Ramos (cell line): ENCODE measurements around the gene CACNG5.

Experiments used
- in situ Hi-C: fragments of 300-500 bp; cut with MboI; formaldehyde crosslinking; loops from one replicate; pipeline ENCODE4 v1.14.3; 2022; ENCODE audit warnings: low sequenced_read_pairs; ENCODE audit not compliant: unreplicated experiment

The CACNG5 gene

DNA sequence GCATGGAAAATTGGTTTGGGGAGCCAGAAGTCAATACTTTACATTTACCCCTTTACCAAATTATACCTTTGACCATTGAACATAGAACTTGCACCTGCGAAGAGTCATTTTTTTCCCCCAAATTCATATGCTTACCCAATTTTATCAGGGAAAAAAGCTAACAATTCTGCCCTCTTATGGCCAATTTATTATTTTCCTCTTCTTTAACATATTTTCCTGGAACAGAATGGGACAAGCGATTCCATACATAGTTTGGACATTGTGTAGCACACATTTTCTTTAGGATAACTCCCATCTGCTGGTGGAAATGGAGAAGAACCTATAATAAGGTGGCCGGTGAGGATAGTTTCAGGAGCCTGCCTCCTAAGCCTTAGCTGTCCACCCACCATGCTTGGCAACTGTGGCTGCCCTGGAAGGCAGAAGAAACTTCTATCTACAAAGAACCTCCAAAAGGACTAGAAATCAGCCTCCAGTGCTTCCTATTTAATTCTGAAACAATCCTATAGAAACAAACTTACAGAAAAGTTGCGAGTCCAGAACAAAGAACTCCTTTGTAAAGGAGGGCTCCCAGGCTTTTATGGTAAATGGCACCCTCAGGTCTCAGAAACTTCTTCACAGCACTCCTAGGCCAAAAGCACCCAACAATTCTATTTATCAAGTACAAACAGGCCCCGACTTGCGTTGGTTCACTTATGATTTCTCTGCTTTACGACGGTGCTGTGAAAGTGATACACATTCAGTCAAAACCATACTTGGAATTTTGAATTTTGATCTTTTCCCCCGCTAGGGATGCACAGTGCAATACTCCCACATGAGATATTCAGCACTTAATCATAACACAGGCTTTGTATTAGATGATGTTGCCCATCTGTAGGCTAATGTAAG, 65.5 kb downstream of the CACNG5 start:
- in situ Hi-C loops, result loop anchor here (10.0 kb wide), 1 partner anchor 646 kb away; no protein-coding TSS in a partner anchor

DNA sequence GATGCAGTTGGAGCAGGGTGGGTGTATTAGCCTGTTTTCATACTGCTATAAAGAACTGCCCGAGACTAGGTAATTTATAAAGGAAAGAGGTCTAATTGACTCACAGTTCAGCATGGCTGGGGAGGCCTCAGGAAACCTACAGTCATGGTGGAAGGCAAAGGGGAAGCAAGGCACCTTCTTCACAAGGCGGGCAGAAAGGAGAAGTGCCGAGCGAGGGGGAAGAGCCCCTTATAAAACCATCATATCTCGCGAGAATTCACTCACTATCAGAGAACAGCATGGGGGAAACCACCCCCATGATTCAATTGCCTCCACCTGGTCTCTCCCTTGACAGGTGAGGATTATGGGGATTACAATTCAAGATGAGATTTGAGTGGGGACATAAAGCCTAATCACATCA, 68.4 kb downstream of the CACNG5 start:
- in situ Hi-C loops, result loop anchor here (10.0 kb wide), 1 partner anchor 648 kb away; no protein-coding TSS in a partner anchor

DNA sequence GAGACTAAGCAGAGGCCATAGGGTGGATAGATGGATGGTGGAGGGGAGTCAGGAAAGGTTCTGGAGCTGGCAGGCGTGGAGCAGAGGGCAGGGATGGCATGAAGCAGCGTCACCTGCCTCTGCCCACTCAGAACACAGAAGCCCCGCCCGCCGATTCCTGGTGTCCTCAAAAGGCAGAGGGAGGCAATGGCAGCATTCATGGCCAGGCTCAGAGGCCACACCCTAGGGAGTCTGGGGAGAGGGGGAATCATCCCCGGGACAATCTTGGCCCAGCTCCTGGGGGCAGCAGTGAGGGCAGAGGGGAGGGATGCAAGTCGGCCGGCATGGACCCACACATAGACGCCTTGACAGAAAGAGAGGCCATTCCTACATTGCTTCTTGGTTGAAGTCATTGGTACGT, 68.9 kb downstream of the CACNG5 start:
- in situ Hi-C loops, result loop anchor here (10.0 kb wide), 1 partner anchor 649 kb away; no protein-coding TSS in a partner anchor

- in situ Hi-C loops, result loop anchor here (5.0 to 10.0 kb wide), 2 partner anchors 188 to 650 kb away; no protein-coding TSS in a partner anchor
These were observed 70.1 kb downstream of the CACNG5 start for GRCh38 chr17:66904760-66905624.

- in situ Hi-C loops, result loop anchor here (5.0 to 10.0 kb wide), 2 partner anchors 189 to 652 kb away; no protein-coding TSS in a partner anchor
These were observed 71.7 kb downstream of the CACNG5 start for GRCh38 chr17:66906321-66907278.

DNA sequence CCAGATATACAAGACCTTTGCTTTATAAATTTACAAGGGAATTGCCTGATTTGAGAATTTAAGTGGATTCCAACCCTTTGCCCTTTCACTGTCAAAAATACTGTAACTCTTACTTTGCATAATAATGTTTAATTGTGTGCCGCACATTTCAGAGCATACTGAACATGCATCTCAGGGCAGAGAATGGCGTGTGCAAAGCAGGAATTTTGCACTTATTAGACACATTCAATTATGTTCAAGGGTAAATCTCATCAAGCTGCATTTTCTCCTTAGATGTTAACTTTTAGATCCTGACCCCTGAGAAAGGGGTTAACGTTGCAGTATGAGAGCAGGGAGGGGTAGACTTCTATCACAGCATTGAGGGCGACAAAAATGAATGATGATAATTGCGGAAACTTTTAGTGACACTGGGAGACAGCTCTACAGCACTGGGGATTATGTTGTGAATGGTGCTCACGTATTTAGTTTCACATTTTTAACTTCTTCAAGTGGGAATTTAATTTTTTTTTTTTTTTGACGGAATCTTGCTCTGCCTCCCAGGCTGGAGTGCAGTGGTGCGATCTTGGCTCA, 75.0 kb downstream of the CACNG5 start:
- in situ Hi-C loops, result loop anchor here (5.0 to 10.0 kb wide), 2 partner anchors 193 to 655 kb away; no protein-coding TSS in a partner anchor

GRCh38 chr17:66910651-66911285, 75.9 kb downstream of the CACNG5 start:
- in situ Hi-C loops, result no loop called here

GRCh38 chr17:66915204-66915611, 80.3 kb downstream of the CACNG5 start:
- in situ Hi-C loops, result no loop called here

DNA sequence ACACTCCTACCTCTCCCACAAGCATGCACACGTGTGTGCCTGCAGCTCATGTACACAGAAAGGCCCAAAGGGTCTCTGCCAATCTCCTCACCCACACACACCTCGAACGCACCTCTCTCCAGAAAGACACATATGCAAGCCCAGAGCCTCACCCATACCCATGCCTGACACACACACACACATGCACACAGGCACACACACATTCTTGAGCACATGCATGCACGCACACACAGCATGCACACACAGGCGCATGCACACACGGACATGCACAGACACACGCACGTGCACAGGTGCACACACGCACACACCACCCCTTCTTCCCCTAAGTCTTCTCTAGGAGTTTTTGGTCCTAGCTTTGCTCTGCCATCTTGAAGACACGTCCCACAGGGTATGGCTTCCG, 80.9 kb downstream of the CACNG5 start:
- in situ Hi-C loops, result no loop called here

DNA sequence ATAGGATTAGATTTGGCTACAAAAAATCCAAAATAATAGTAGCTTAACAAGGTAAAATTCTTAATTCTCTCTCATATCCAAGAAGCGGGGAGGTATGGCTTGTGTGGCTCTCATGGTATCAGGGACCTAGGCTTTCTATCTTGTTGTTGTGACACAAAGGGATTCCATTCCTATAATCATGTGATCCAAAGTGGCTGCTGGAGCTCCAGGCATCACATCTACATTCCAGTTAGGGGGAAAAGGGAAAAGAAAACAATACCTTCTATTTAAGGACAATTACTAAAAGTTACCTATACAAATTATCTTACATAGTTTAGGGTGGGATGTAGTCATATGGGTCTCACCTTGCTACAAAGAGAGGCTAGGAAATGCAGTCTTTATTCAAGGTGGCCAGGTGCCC, 82.0 kb downstream of the CACNG5 start:
- in situ Hi-C loops, result no loop called here

GRCh38 chr17:66918896-66919295, 84.0 kb downstream of the CACNG5 start:
- in situ Hi-C loops, result no loop called here

GRCh38 chr17:66920435-66920834, 85.5 kb downstream of the CACNG5 start:
- in situ Hi-C loops, result no loop called here

GRCh38 chr17:66920950-66921349, 86.0 kb downstream of the CACNG5 start:
- in situ Hi-C loops, result no loop called here

DNA sequence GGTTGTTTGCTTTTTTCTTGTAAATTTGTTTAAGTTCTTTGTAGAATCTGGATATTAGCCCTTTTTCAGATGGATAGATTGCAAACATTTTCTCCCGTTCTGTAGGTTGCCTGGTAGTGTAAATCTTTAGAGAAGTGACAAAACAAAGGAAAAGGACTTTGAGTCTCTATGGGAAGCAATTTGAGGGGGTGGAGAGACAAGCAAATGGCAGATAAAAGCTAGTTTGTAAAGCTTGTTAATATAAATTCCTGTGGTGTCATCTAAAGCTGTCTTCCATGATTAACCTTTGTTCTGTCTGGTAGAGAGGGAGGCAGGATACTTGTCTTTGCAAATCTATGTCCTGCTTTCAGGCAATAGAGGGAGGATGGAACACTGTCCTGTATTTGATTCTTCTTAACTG, 89.0 kb downstream of the CACNG5 start:
- in situ Hi-C loops, result no loop called here

DNA sequence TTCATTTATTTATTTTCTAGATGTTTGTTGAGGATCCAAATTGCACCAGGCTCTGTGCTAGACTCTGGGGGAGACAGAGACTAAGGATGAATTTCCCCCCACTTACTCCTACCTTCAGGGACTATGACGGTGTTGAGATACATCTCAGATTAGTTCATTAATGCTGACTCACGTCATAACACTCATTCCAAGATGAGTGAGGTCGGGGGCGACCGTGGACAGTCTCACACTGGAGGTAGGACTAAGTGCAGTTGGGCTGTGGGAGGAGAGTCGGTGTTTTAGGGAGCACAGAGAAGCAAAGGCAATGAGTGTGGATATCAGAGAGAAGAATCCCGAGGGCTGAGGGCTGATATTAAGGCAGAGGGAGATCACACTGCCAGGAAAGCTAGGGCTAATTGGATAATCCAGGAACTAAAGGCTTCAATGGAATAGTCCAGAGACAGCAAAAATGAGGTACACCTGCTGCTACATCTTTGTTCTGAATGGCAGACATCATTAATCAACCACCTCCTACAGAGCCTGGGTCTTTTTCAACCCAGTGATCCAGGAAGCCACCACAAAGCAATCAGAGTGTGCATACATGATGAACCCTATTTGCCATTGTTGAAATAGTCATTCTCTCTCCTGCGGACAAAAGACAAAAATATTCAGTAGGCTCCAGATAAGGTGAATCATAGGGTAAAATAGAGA, 91.0 kb downstream of the CACNG5 start:
- in situ Hi-C loops, result no loop called here

DNA sequence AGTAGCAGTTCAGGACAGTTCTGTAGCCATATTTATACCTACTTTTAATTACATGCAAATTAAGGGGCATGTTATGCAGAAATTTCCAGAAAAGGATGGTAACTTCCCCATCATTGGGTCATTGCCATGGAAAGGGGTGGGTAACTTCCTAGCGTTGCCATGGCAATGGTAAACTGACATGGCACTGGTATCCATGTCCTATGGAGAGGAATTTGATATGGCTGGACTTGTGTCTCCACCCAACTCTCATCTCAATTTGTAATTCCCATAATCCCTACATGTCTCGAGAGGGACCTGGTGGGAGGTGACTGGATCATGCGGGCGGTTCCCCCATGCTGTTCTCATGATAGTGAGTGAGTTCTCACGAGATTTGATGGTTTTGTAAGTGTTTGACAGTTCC, 94.0 kb downstream of the CACNG5 start:
- in situ Hi-C loops, result no loop called here

DNA sequence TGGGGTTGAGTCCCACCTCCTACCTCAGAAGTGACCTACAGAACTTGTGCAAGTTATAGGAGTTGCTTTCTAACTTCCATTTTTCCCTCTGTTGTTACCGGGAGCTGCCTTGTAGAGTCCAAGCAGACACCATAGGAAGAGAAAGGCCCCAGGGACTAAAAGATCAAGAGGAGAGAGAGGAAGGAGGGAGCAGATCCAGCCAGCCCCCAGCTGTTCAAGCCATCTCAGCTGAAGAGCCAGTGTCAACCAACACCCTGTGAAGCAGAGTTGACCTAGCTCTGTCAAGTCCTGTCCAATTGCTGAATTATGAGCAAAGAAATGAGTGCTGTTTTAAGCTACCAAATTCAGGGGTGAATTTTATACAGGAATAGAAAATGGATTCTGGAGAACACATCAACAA, 94.7 kb downstream of the CACNG5 start:
- in situ Hi-C loops, result no loop called here

- in situ Hi-C loops, result no loop called here
These were observed 96.0 kb downstream of the CACNG5 start for GRCh38 chr17:66930933-66931332.
